GM21381 (cell line): ENCODE results near the gene TENT4B.
A peak's percentile ranks its signal among the peaks of the same experiment; 100 is the strongest.
"Not testable (repeated sequence)": the region's sequence is repeated elsewhere in the genome, so short reads cannot be mapped to it uniquely, and the experiment has no call there.

ENCODE experiments used
- ATAC-seq: cut with Tn5 transposase; IDR thresholded peaks from one replicate; pipeline ENCODE4 v1.9.1; 2021; ENCODE audit warnings: mild to moderate bottlenecking, moderate library complexity; ENCODE audit not compliant: unreplicated experiment

TENT4B gene

DNA sequence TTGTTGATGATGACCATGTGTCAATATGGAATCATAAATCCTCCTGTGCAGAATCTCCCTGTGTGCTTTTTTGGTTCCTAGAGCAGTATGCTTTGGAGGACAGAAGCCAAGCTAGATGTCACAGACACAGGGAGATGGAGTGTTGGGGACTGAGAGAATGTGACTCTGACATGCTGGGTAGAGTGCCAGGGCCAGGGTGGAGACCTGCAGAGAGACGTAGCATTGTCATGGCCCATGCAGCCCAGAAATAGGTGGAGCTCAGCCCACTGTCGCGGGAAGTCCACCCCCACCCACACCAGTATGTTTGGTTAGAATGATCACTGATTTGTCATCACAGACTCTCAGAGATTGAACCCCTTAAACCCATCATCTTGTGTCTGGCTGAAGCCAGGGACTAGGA lies 74.0 kb downstream of the TENT4B start:
- ATAC-seq = no peak

DNA sequence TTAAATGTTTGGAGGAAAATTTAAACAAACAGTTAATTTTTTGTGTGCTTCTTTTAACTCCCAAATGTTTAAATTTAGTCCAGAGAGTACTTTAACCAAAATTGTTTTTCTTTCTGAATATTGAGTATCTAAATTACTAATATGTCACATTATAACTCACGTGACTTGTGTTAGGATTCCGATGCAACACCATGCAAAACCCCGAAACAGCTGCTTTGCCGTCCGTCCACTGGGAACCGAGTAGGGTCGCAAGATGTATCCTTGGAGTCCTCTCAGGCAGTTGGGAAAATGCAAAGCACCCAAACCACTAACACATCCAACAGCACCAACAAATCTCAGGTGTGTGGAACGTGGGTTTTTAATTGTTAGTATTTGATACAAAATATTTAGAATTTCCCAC lies 74.6 kb downstream of the TENT4B start:
- no peak for ATAC-seq

DNA sequence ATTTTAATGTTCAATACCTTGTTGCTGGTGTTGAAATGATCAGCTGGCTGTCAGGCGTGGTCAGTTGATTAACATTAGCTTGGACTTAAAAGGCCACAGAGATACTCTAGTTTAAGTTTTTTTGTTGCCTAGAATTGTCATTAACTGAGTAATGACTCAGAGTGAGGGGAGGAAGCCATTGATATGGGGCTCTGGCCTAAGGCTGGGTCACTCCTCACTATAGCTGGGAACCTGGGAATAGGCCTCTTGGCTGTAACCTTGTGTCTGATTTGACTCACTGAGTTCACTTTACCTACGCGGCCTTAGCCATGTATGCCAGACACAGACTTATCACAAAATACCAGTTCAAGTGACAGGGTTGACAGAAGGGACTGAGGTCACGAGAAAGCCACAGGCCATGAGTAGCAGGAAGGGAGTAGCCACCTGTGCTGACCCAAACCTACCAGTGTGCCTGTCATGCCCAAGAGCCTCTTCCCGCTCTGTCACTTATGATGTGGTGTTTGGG lies 75.3 kb downstream of the TENT4B start:
- no peak for ATAC-seq

DNA sequence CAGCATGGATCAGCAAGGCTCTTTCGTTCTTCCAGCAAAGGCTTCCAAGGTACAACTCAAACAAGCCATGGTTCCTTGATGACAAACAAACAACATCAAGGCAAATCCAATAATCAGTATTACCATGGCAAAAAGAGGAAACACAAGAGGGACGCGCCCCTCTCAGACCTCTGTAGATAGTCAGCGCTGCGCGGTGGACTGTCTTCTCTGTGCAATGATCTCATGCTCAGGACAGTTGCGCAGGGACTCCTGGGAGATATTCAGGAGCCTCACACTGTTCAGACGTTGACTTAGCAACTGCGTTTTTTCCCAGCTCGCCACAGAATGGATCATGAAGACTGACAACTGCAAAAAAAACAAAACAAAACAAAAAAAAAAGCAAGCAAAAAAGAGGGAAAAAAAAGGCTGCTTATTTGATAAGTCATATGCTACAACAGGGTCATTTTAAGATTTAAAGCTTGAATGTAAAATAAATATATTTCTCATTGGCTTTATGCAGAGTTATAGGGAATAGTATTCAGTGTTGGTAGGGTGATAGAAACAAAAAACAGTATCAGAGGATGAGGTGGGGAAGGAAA lies 76.1 kb downstream of the TENT4B start:
- no peak for ATAC-seq

DNA sequence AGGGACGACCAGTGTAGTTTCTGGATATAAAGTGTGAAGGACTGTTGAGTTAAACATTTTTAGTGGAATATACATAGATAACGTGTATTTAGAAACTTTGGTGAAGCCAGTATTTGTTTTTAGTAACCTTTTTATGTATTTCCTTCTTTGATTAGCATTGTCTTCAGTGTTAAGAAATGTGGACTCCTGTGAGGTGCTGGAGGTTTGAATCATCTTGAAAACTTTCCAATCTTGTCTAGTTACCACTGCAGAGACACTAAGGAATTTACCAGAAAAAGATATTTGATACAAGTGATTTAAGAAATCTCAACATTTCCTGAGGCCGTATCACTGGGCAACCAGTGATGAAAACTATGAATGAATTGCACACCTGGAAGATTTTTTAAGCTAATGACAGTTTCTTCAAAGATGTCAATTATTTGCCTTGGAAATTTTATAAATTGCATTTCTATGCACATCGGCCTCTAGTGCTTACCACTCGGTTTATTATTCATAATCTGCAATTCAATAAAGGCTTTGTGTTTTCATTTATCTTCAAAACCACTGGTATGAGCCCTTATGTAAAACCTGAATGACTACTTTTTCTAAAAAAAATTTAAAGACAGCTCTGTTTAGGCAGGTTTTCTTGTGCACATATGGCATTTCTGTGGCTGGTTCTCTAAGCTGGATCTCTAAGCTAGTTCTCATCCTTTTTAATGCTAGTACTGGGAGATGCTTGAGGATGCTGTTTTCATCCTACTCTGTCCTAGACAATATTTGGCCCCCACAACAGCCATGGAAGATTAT lies 81.9 kb downstream of the TENT4B start:
- no peak for ATAC-seq

DNA sequence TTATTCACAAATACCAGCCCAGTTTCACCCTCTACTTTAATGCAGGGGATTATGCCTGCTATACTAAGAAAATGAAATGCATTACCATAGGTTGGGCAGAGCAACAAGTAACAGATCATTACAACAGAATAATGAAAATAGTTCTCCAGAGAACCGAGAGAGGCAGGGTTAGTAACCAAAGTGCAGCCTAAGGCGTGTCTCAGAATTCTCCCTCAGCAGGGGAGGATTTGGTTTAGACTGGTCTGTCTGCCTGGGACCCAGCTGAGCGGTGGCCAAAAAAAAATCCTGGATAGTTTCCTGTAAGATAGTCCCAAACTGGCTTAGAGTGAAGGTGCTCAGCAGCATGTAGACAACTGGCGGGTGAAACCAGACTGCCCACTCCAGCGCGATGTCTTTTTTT lies 82.5 kb downstream of the TENT4B start:
- ATAC-seq = no peak

DNA sequence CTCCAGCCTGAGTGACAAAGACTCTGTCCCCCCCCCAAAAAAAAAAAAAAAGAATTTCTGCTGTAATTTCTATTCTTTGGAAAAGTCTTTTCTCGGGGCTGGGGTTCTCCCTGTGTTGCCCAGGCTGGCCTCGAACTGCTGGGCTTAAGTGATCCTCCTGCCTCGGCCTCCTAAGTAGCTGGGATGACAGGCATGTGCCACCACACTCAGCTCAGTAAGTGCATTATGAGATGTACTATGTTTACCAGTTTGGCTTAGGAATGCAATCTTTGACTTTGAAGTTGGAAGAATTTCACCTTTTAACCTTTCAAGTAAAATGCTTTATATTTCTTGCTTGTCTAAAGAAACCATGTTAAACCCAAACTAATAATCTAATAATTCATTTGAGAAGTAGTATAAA lies 85.2 kb downstream of the TENT4B start:
- ATAC-seq = no peak

DNA sequence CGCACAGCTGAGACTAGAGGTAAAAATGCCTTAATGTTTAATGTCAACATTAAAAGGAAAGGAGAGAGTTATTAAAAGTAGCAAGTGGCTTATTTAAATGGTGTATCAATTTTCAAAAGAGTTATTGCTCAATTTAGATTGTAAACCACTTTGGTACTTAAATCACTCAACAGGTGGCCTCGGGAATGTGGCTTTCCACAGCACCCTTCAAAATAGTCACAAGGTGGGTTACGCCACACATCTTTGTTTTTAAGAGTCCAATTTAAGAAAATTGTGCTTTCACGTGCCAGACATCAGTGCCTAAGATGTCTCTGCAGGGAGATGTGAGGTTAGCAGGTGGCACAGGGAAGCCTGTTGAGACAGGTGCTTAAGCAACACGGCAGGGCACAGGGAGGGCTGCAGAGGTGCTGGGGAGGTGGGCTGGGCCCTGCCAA lies 85.8 kb downstream of the TENT4B start:
- no peak for ATAC-seq

DNA sequence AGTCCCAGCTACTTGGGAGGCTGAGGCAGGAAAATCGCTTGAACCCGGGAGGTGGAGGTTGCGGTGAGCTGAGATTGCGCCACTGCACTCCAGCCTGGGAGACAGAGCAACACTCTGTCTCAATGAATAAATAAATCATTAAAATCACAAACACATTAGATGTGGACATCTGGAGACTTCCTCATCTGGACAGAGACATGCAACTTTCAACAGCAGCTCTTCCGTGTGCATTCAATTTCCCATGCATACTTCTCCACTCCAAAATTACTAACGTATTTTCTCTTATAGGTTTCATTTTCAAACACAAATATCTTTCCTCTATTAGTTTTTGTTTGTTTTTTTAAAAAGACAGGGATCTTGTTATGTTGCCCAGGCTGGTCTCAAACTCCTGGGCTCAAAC lies 89.9 kb downstream of the TENT4B start:
- not testable (repeated sequence) for ATAC-seq

DNA sequence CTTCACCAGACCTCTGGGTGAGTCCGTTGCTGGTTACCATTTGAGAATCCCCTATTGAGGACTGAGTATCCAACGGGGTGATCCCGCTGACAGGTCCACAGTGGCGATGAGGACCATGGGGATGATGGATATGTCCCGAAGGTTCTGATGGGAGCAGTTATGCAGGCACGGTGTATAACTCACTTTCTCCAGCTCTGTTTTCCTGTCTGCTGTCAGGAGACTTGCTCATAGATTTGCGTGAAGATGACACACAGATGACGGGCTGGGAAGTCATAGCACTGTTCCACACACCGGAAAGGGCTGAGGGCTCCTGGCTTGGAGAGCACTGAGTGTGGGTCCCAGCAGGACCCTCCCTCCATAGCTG lies 91.0 kb downstream of the TENT4B start:
- ATAC-seq = no peak

DNA sequence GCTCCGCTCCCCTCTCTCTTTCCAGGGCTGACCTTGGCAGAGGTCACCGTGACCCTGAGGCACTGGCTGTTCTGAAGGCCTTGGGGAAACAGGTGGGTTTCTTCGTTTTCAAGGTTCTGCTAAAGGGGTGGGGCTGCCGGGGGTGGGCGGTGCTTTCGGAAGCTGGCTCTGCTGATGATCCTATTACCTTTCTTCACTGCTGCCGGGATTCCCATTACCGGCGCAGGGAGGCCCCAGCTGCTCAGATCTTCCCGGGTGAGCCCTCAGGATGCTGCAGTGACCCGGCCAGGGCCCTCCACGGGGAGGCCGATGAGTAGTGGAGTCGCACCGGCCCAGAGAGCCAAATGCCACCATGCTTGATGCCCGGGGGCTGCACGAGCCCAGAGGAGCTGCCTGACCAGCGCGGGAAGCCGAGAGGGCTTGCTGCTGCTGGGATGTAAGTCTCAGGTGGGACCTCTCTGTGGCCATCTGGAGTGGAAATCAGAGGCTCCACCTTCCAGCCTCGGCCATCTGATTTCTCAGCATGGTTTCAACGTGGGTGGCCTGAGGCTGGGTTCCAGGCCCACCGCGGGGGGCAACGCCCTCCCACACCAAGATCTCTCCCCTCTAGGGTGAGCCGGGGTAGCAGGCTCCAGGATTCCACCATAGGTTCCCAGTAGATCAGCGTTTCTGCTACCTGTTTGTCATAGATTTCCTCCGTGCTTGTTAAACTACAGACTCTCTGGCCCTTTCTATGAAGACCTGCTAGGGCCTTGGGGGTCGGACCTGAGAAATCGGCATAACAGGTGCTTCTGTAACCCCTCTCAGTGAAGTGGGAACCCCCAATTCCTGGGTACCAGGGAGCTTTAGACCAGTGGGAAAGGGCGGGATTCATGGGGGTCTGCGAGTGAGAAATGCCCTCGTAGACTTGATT lies 91.7 kb downstream of the TENT4B start:
- no peak for ATAC-seq

DNA sequence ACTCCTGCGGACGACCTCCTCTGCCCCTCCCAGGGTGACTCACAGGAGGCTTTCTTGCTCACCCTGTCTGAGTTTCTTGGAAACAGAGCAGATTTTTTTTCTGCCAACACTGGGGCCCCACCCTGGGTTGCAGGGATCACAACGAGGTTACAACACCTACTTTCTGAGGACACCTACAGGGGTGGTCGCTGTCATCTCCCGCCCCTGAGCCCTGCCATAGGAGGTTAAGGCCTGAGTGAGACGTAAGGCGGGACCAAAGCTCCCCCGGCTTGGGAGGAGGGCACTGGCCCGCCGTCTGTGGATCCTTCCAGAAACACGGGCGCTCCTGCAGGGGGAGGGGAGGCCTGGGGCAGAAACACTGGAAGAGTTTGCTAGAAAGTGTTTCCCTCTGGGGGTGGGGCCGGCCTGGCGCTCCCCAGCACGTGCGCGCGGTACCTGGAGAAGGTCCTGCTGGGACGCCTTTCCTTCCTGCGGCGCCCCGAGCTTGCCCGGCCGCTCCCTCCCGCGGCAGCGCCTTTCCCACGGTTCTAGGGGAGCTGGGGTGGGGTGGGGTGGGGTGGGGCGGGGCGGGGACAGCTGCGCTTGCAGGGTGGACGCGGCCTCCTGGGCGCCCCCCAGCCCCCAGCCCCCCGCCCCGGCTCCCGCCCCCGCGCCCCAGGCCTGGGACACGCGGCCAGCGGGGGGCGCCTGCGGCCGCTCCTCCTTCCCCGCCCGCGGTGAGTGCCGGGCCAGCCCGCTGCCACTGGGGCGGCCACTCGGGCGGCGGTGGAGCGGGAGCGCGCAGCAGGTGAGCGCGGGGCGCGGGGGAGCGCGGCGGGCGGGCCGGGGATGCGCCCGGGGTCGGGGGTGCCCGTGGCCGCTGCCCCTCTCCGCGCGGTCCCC lies 92.6 kb downstream of the TENT4B start:
- peak; percentile 81 for ATAC-seq

DNA sequence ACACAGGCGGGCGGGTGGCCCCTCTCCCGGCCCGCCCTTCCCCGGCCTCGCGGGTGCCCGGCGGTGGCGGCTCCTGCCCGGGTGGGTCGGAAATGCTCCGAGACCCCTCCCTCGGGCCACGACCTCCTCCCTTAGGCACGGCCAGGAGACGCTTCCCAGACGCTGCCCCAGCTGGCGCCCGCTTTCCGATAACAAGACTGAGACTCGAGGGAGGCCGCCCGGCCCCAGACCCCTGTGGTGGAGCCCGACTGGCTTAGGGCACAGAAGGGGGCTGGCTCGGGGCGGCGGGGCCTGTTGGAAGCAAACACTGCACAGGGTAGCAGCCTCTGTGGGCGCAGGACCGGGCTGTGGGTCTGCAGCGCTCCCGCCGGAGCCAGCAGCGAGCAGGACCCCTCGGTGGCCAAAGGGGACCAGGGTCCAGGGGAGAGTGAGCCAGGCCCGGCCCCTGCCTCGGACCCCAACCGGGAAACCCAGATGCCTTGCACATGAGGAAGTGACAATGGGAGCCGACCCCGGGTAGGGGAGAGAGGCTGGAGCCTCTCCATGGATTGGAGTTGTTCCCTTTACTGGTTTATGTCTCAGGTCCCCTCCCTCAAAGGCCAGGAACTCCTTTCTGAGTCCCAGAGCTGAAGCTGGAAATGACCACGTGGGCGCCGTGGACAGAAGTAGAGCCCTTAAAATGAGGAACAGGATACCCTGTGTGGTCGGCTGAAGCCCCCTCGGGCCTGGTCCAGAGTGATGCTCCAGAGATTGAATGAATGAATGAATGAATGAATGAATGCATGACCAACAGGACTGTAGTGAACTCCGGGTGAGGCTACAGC lies 93.4 kb downstream of the TENT4B start:
- peak; percentile 27 for ATAC-seq

DNA sequence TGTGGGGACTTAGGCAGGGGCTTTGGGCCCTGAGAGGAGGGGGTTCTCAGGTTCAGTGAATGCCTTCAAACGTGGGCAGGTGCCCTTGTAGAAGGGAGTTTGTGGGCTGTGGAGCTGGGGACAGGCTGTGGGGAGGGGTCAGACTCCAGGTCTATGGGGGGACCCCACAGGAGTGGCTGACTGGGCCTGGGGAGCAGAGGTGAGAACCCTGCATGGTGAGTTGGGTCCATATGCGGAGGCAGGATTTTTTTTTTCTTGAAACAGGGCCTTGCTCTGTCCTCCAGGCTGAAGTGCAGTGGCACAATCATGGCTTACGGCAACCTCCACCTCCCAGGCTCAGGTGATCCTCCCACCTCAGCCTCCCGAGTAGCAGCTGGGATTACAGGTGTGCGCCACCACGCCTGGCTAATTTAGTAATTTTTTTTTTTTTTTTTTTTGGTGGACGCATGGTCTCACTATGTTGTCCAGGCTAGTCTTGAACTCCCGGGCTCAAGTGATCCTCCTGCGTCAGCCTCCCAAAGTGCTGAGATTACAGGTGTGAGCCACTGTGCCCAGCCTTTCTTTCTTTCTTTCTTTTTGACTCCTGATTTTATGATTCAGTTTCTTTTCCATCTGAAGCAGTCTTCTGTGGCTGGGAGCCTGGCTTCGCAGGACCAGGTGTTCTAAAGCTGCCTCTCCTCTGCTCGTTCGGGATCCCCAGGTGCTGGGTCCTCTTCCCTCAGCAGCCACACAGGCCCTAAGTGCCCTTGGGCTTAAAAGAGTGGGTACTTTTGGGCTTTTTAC lies 94.2 kb downstream of the TENT4B start:
- no peak for ATAC-seq

DNA sequence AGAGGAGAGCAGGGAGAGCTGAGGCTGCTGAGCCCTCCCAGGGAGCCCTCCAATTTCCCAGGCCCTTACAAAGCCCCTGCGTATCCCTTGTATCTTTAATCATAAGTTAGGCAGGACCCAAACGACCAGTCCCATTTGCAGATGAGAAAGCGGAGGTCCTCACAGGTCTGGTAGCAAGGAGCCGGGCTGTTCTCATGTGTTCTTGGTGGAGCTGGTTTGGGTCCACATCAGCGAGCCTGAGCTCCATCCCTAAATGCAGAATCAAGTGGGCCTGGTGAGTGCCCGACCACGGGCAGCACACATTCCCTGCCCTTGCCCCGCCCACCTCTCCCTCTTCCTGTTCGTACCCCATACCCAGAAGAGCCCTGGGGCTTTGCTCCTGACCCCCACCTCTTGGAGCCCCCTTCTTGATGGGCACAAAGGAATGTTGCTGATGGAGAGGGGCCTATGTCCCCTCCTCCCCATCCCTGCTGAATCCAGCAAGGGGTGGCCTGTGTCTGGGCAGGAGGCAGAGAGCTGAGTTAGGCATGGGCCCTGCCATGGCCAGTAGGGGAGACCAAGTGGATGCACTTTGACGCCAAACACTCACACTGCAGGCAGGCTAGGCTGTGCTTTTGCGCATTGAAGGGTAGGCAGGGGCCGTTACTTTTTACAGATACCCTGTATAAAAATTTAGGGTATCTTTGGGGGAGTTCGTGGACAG lies 95.0 kb downstream of the TENT4B start:
- no peak for ATAC-seq

DNA sequence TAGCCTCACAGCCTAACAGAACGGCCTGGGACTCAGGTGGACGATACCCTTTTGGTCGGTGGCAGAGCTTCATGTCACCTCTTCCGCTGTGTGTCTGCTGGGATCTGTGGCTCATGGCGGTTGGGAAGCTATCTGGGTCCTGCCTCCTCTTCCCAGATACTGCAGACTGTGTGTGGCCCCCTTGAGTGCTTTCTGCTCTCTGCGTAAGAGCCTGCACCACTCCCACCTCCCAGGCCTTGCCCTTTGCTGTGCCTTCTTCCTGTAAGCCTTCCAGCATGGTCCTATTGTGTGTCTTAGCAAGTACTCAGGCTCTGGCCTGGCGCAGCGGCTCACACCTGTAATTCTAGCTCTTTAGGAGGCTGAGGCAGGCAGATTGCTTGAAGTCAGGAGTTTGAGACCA lies 95.7 kb downstream of the TENT4B start:
- no peak for ATAC-seq

DNA sequence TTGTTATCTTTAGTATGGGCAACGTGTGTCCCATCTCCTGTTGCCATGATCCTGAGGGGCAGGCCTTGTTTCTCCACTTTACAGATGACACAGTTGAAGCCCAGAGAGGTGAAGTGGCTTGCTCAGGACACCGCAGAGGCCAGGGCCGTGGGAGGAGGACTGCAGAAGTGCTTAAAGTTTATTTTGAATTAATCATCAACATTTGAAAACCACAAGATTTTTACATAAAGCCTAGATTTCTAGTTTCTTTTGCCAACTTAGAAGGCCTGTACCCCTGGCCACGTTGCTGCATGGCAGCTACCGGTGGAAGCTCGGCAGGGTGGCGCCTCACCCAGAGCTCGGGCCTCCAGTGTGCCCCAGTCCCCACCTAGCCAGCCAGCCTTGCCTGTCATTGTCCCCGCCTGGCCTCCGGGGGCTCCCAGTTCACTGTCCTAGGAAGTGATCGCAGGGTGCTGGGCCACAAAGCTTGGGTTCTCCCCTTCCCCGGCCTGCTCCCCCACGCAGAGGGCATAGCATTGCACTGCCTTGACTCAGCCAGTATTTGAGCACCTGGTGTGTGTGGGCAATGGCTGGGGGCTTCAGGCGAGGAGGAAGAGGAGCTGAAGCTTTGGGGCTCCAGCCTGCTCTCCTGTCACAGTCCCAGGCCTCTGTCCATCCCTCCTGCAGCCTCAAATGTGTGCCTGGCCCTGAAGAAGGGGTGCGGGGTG lies 98.4 kb downstream of the TENT4B start:
- ATAC-seq = no peak
